B cell (primary cell): Measurements from ENCODE around the gene LTO1. TPM values are rescaled to one million over a fixed set of nuclear protein-coding genes. Genes with fewer than 3 reads are reported as not detected.

Source experiments
- ATAC-seq: fragments of 200-7000 bp; cut with Tn5 transposase; one replicate; pipeline ENCODE4 v1.10.0; 2021; ENCODE audit warnings: low read depth, mild to moderate bottlenecking, moderate number of reproducible peaks, moderate library complexity
- CTCF ChIA-PET: fragments of 350-600 bp; sonication (Branson Sonifier 250); formaldehyde crosslinking; loops from one replicate; lab custom pipeline; 2021; ENCODE audit warnings: antibody characterized with exemption, inconsistent platforms; lab: Charles Lee
- POLR2A ChIA-PET: fragments of 350-600 bp; sonication (Branson Sonifier 250); formaldehyde crosslinking; loops from one replicate; lab custom pipeline; 2021; ENCODE audit warnings: antibody characterized with exemption; lab: Charles Lee
- DNase-seq: peaks from one replicate; pipeline ENCODE4 v3.0.0; 2013
- H2AFZ ChIP-seq: 2 replicates; pipeline ENCODE4 v1.6.1; 2012; ENCODE audit warnings: mild to moderate bottlenecking, low read depth, low read length; ENCODE audit not compliant: insufficient read depth, poor library complexity, severe bottlenecking
- H3K27ac ChIP-seq, 2 donors: 1 replicate in 1 of 2; 2 replicates in 1 of 2; pipeline ENCODE4 v1.5.1; 2012 to 2013; ENCODE audit warnings: low read length in 2 of 2, mild to moderate bottlenecking in 2 of 2, moderate library complexity in 1 of 2
- H3K27me3 ChIP-seq, 4 experiments: fragments of 200-600 bp in 1 of 4; sonication (generic) in 1 of 4; replicated peaks in 1 of 4; 1 replicate in 2 of 4; 2 replicates in 2 of 4; pipeline versions ENCODE4 v1.6.1 to v1.7.0; 2013 to 2016; ENCODE audit warnings: low read length in 3 of 4, mild to moderate bottlenecking in 2 of 4, mixed read lengths in 1 of 4, moderate library complexity in 1 of 4; ENCODE audit not compliant: insufficient read depth in 4 of 4, control insufficient read depth in 3 of 4; ENCODE audit errors: control extremely low read depth in 1 of 4
- H3K36me3 ChIP-seq, 2 experiments: replicated peaks in 1 of 2; 1 replicate in 1 of 2; 2 replicates in 1 of 2; pipeline versions ENCODE4 v1.6.1 to v1.7.1; 2013; ENCODE audit warnings: low read length in 1 of 2; ENCODE audit not compliant: insufficient read depth in 2 of 2, control insufficient read depth in 1 of 2; ENCODE audit errors: control extremely low read depth in 1 of 2, extremely low read depth in 1 of 2
- H3K4me1 ChIP-seq, 2 donors: fragments of 200-600 bp in 1 of 2; sonication (generic) in 1 of 2; 1 replicate in 1 of 2; 2 replicates in 1 of 2; pipeline versions ENCODE4 v1.5.1 to v1.6.1; 2013 to 2017; ENCODE audit warnings: low read length in 2 of 2; ENCODE audit not compliant: control insufficient read depth in 2 of 2, insufficient read depth in 2 of 2
- H3K4me2 ChIP-seq: replicated peaks from 2 replicates; pipeline ENCODE3; 2012; ENCODE audit warnings: mild to moderate bottlenecking, low read depth, low read length; ENCODE audit not compliant: poor library complexity, severe bottlenecking
- H3K4me3 ChIP-seq, 5 experiments: fragments of 200-600 bp in 1 of 5; sonication (generic) in 1 of 5; 1 replicate in 3 of 5; 2 replicates in 2 of 5; pipeline versions ENCODE4 v1.5.1 to v1.7.0; 2011 to 2016; ENCODE audit warnings: low read length in 4 of 5, mild to moderate bottlenecking in 4 of 5, low read depth in 2 of 5, control low read depth in 1 of 5, moderate library complexity in 1 of 5; ENCODE audit not compliant: insufficient read depth in 1 of 5; ENCODE audit errors: control extremely low read depth in 1 of 5, extremely low read depth in 1 of 5
- H3K79me2 ChIP-seq: fragments of 200-600 bp; sonication (generic); one replicate; pipeline ENCODE4 v1.6.0; 2016; ENCODE audit warnings: low read length; ENCODE audit not compliant: control insufficient read depth, insufficient read depth
- H3K9ac ChIP-seq: fragments of 200-600 bp; sonication (generic); 2 replicates; pipeline ENCODE4 v1.6.1; 2017; ENCODE audit warnings: mild to moderate bottlenecking, low read length, moderate library complexity
- H3K9me3 ChIP-seq, 3 donors: one replicate each; pipeline versions ENCODE4 v1.6.1 to v1.7.1; 2013; ENCODE audit warnings: low read length in 2 of 3; ENCODE audit not compliant: control insufficient read depth in 2 of 3, insufficient read depth in 1 of 3; ENCODE audit errors: control extremely low read depth in 1 of 3
- H4K20me1 ChIP-seq: 2 replicates; pipeline ENCODE4 v1.6.0; 2012; ENCODE audit warnings: mild to moderate bottlenecking, low read length; ENCODE audit not compliant: insufficient read depth, control insufficient read depth, poor library complexity, severe bottlenecking
- H3K27ac Mint-ChIP-seq: one replicate; pipeline ENCODE4 v1.8.0; 2021; ENCODE audit warnings: mixed read lengths
- H3K27me3 Mint-ChIP-seq: one replicate; pipeline ENCODE4 v1.8.0; 2021; ENCODE audit warnings: mixed read lengths
- H3K4me1 Mint-ChIP-seq: one replicate; pipeline ENCODE4 v1.8.0; 2021; ENCODE audit warnings: mixed read lengths
- H3K4me3 Mint-ChIP-seq: one replicate; pipeline ENCODE4 v1.8.0; 2021; ENCODE audit warnings: mixed read lengths
- H3K9me3 Mint-ChIP-seq: one replicate; pipeline ENCODE4 v1.8.0; 2022; ENCODE audit warnings: mixed read lengths; ENCODE audit not compliant: insufficient read depth
- EZH2 ChIP-seq: IDR thresholded peaks from 2 replicates; pipeline ENCODE4 v1.6.1; 2012; ENCODE audit warnings: borderline replicate concordance, low read depth, mild to moderate bottlenecking, moderate library complexity, low read length; ENCODE audit not compliant: insufficient read depth, poor library complexity, severe bottlenecking
- WGBS: methylation state at CpG from one replicate; pipeline ENCODE4 v1.1.5; 2013; ENCODE audit warnings: missing lambda C conversion rate; ENCODE audit not compliant: insufficient coverage; 5-methylcytosine and 5-hydroxymethylcytosine counted together
- intact Hi-C: fragments of 100-400 bp; cut with micrococcal nuclease; formaldehyde crosslinking; loops from one replicate; pipeline ENCODE4 v1.10.0; 2022
- polyA plus RNA-seq: library from polyadenylated mRNA; depleted of rRNA; stranded (reverse); fragments of >200 nt; gene quantifications from 2 replicates; pipeline ENCODE4 v1.2.3, GENCODE V29; 2012
- total RNA-seq, 2 donors: library from RNA; stranded (reverse); fragments of 120-200 nt in 1 of 2; gene quantifications; 1 replicate in 1 of 2; 2 replicates in 1 of 2; pipeline versions ENCODE4 v1.2.3 to v1.2.4, GENCODE V29; 2013 to 2022
- TF ChIP-seq, protein P1 (sequence below): fragments of 200-600 bp; IDR thresholded peaks from one replicate; pipeline ENCODE4 v1.8.0; 2022; ENCODE audit warnings: antibody characterized with exemption, mild to moderate bottlenecking

Gene LTO1
- total and polyA plus RNA-seq, 2 donors (not counting 1 experiment from before 2014, with no cell fraction given): 44.4 to 68.8 TPM

DNA sequence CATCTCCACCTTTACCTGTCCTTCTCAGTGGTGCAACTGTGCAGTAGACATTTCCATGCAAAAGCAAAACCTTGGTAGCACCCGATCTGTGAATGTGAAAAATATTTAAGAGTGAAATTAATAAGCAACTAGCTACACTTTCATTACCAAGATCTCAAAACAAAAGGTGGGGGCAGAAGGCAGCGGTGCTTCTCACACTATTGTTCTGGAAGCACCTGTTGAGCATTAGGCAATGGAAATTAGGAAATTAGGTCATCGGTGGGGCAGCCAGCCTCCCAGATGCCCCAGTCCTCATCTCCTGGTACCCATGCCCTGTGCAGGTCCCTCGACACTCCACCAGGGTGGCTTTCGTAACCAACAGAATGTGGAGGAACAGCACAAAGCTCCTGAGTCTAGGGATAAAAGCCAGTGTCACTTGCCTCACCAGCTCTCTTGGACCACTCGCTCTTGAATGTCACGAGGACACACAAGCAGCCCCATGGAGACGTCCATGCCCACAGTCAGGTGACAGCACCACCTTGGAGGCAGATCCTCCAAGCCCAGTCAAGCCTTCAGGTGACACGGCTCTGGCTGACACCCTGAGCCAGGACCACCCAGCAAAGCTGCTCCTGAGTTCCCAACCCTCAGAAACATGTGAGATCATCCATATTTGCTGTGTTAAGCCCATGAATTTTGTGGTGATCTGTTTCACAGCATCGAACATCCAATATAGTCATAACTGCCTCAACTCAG lies 3.3 kb downstream of the LTO1 start:
- Histone ChIP-seq H2AFZ (no peak overlapping the region), H3K9ac (no peak overlapping the region), H3K36me3 (peaks cover 0 to 38% of the 10 kb centered on the region in 2 experiments), H3K4me3 (no peak overlapping the region), H4K20me1 (peaks cover 35% of the 10 kb centered on the region), H3K27me3 (peaks cover 0 to 3% (median 0%) of the 10 kb centered on the region in 4 experiments), H3K9me3 (no peaks in the 10 kb centered on the region), H3K27ac (no peak overlapping the region), H3K79me2 (peaks cover 26% of the 10 kb centered on the region), H3K4me2 (no peak overlapping the region), H3K4me1 (peaks cover 20 to 26% of the 10 kb centered on the region in 2 donors)
- WGBS: 89% methylated on average over 7 of the region's 10 CpGs
- Mint-ChIP-seq H3K9me3 (no peaks in the 10 kb centered on the region), H3K4me3 (no peak overlapping the region), H3K27me3 (peaks cover 6% of the 10 kb centered on the region), H3K4me1 (peaks cover 35% of the 10 kb centered on the region), H3K27ac (no peak overlapping the region)
- DNase-seq: no peak
- POLR2A ChIA-PET: no interaction called here
- no peak for ATAC-seq
- intact Hi-C loops: loop anchor here (10.0 kb wide), 2 partner anchors 377 to 767 kb away; partner anchors contain the start of genes IGHMBP2, MRPL21 and MYEOV
- CTCF ChIA-PET: interaction anchor here (1.2 to 4.3 kb wide), 3 partner anchors 33 to 571 kb away, joined by 3 to 21 read pairs (median 8); no protein-coding TSS in a partner anchor
- TF ChIP-seq, protein P1, sequence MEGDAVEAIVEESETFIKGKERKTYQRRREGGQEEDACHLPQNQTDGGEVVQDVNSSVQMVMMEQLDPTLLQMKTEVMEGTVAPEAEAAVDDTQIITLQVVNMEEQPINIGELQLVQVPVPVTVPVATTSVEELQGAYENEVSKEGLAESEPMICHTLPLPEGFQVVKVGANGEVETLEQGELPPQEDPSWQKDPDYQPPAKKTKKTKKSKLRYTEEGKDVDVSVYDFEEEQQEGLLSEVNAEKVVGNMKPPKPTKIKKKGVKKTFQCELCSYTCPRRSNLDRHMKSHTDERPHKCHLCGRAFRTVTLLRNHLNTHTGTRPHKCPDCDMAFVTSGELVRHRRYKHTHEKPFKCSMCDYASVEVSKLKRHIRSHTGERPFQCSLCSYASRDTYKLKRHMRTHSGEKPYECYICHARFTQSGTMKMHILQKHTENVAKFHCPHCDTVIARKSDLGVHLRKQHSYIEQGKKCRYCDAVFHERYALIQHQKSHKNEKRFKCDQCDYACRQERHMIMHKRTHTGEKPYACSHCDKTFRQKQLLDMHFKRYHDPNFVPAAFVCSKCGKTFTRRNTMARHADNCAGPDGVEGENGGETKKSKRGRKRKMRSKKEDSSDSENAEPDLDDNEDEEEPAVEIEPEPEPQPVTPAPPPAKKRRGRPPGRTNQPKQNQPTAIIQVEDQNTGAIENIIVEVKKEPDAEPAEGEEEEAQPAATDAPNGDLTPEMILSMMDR: no peak
- no peak for TF ChIP-seq EZH2
